WTC11 (cell line): Measurements from ENCODE around the gene CFAP299. TPM values are rescaled to one million over a fixed set of nuclear protein-coding genes. Genes with fewer than 3 reads are reported as not detected.

Experiments used
- ATAC-seq: fragments of 200-7000 bp; cut with Tn5 transposase; 2 replicates; pipeline ENCODE4 v1.10.0; 2021; ENCODE audit warnings: mild to moderate bottlenecking, moderate library complexity
- CTCF ChIA-PET: fragments of 300-600 bp; sonication (Branson Sonifier 250); formaldehyde crosslinking; loops from one replicate; lab custom pipeline; 2021; ENCODE audit warnings: antibody characterized with exemption; lab: Charles Lee
- POLR2A ChIA-PET: fragments of 350-600 bp; sonication (Branson Sonifier 250); formaldehyde crosslinking; loops from one replicate; lab custom pipeline; 2021; ENCODE audit warnings: antibody characterized with exemption; lab: Charles Lee
- DNase-seq: peaks from one replicate; pipeline ENCODE4 v3.0.0; 2021; ENCODE audit warnings: low spot score
- H3K27ac Mint-ChIP-seq: 2 replicates; pipeline ENCODE4 v1.8.0; 2021; ENCODE audit warnings: mixed read lengths
- H3K27me3 Mint-ChIP-seq: 2 replicates; pipeline ENCODE4 v1.8.0; 2021; ENCODE audit warnings: low read depth, mild to moderate bottlenecking, moderate library complexity, mixed read lengths
- H3K36me3 Mint-ChIP-seq: 2 replicates; pipeline ENCODE4 v1.8.0; 2021; ENCODE audit warnings: mixed read lengths
- H3K4me1 Mint-ChIP-seq: 2 replicates; pipeline ENCODE4 v1.8.0; 2022; ENCODE audit warnings: mixed read lengths
- H3K4me3 Mint-ChIP-seq: 2 replicates; pipeline ENCODE4 v1.8.0; 2021; ENCODE audit warnings: mild to moderate bottlenecking, moderate library complexity, mixed read lengths
- H3K9me3 Mint-ChIP-seq: 2 replicates; pipeline ENCODE4 v1.8.0; 2021; ENCODE audit warnings: mixed read lengths
- ATF6 ChIP-seq: sonication (generic); formaldehyde crosslinking; IDR thresholded peaks from 2 replicates; pipeline ENCODE4 v1.8.1; 2023; ENCODE audit warnings: mild to moderate bottlenecking, missing genetic modification reagents
- CBFB ChIP-seq: sonication (generic); formaldehyde crosslinking; IDR thresholded peaks from 2 replicates; pipeline ENCODE4 v1.8.1; 2022; ENCODE audit warnings: mild to moderate bottlenecking, low read depth, missing genetic modification reagents
- CREB1 ChIP-seq: sonication (generic); formaldehyde crosslinking; IDR thresholded peaks from 2 replicates; pipeline ENCODE4 v1.8.0; 2023; ENCODE audit warnings: mild to moderate bottlenecking, missing genetic modification reagents
- E2F4 ChIP-seq: sonication (generic); formaldehyde crosslinking; IDR thresholded peaks from 2 replicates; pipeline ENCODE4 v1.8.1; 2022; ENCODE audit warnings: low read depth, mild to moderate bottlenecking, moderate library complexity, missing genetic modification reagents, borderline replicate concordance
- ELF4 ChIP-seq: sonication (generic); formaldehyde crosslinking; IDR thresholded peaks from 2 replicates; pipeline ENCODE4 v1.8.1; 2022; ENCODE audit warnings: low read depth, mild to moderate bottlenecking, moderate library complexity, missing genetic modification reagents
- ETV6 ChIP-seq: sonication (generic); formaldehyde crosslinking; IDR thresholded peaks from 2 replicates; pipeline ENCODE4 v1.8.1; 2022; ENCODE audit warnings: mild to moderate bottlenecking, missing genetic modification reagents
- GABPB1 ChIP-seq: sonication (generic); formaldehyde crosslinking; IDR thresholded peaks from 2 replicates; pipeline ENCODE4 v1.8.1; 2023; ENCODE audit warnings: mild to moderate bottlenecking, missing genetic modification reagents
- GTF2I ChIP-seq: fragments of 250-450 bp; sonication (Bioruptor Pico); conservative IDR thresholded peaks from 2 replicates; pipeline ENCODE4 v1.4.0; 2021; ENCODE audit warnings: mild to moderate bottlenecking
- MXD4 ChIP-seq: fragments of 250-450 bp; sonication (Bioruptor Pico); IDR thresholded peaks from 2 replicates; pipeline ENCODE4 v1.8.0; 2021; ENCODE audit warnings: mild to moderate bottlenecking, moderate library complexity, borderline replicate concordance
- OVOL2 ChIP-seq: fragments of 250-450 bp; sonication (Bioruptor Pico); IDR thresholded peaks from 2 replicates; pipeline ENCODE4 v1.9.0; 2021; ENCODE audit warnings: mild to moderate bottlenecking, borderline replicate concordance
- PRRX2 ChIP-seq: fragments of 250-450 bp; sonication (Bioruptor Pico); IDR thresholded peaks from 2 replicates; pipeline ENCODE4 v1.8.0; 2021; ENCODE audit warnings: mild to moderate bottlenecking
- TEAD1 ChIP-seq: sonication (generic); formaldehyde crosslinking; IDR thresholded peaks from 2 replicates; pipeline ENCODE4 v1.8.0; 2022; ENCODE audit warnings: mild to moderate bottlenecking, missing genetic modification reagents
- TEAD4 ChIP-seq: sonication (generic); formaldehyde crosslinking; IDR thresholded peaks from 2 replicates; pipeline ENCODE4 v1.8.0; 2022; ENCODE audit warnings: mild to moderate bottlenecking, missing genetic modification reagents
- ZBTB21 ChIP-seq: sonication (generic); formaldehyde crosslinking; IDR thresholded peaks from 2 replicates; pipeline ENCODE4 v1.8.1; 2023; ENCODE audit warnings: mild to moderate bottlenecking, missing genetic modification reagents, borderline replicate concordance
- ZNF219 ChIP-seq: sonication (generic); formaldehyde crosslinking; IDR thresholded peaks from 2 replicates; pipeline ENCODE4 v1.8.0; 2023; ENCODE audit warnings: missing genetic modification reagents, mild to moderate bottlenecking, borderline replicate concordance
- ZNF232 ChIP-seq: sonication (generic); formaldehyde crosslinking; IDR thresholded peaks from 2 replicates; pipeline ENCODE4 v1.8.0; 2022; ENCODE audit warnings: mild to moderate bottlenecking, missing genetic modification reagents
- ZNF423 ChIP-seq: fragments of 250-450 bp; sonication (Bioruptor Pico); IDR thresholded peaks from 2 replicates; pipeline ENCODE4 v2.1.2; 2022; ENCODE audit warnings: mild to moderate bottlenecking, moderate library complexity
- ZNF425 ChIP-seq: fragments of 250-450 bp; sonication (Bioruptor Pico); conservative IDR thresholded peaks from 2 replicates; pipeline ENCODE4 v1.9.0; 2021; ENCODE audit warnings: mild to moderate bottlenecking
- total RNA-seq: library from RNA; stranded (reverse); gene quantifications from 3 replicates; pipeline ENCODE4 v1.2.3, GENCODE V29; 2021
- TF ChIP-seq, protein P1 (sequence below): sonication (generic); formaldehyde crosslinking; IDR thresholded peaks from 2 replicates; pipeline ENCODE4 v1.8.1; 2023; ENCODE audit warnings: mild to moderate bottlenecking, missing genetic modification reagents

CFAP299 gene
- total RNA-seq, 1 experiment from 2014 or later = not detected

DNA sequence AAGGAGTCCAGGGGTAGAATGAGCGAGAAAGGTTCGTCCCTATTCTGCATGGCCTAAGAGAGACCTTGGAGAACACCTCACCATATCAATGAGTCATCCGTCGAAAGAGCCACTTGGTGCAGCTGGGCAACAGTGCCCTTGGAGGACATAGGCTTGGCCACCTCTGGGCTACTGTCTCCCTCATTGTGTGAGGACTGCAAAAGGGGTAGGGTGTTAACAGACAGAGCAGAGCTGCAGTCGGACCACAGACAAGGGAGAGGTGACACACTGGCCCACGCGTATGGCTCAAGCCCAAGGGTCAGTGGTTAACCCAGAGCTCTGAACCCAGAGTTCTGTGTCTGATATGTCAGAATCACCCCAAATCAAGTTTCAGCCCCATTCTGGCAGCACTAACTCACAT is 576.8 kb downstream of the CFAP299 start:
- CTCF ChIA-PET = interaction anchor here (0.9 kb wide), 1 partner anchor 128 kb away, joined by 3 read pairs; no protein-coding TSS in a partner anchor
- POLR2A ChIA-PET = no interaction called here
- no peak for ATAC-seq
- peaks cover 18% of the 10 kb centered on the region for H3K9me3 Mint-ChIP-seq
- no peaks in the 10 kb centered on the region for H3K27me3 Mint-ChIP-seq
- DNase-seq = no peak
- no peak for TF ChIP-seq ZNF219 (CRISPR knock-in tag)
- TF ChIP-seq, all 79 proteins: peak for 0
- H3K36me3 Mint-ChIP-seq = peaks cover 7% of the 10 kb centered on the region
- no peaks in the 10 kb centered on the region for H3K4me1 Mint-ChIP-seq
- H3K27ac Mint-ChIP-seq = no peak overlapping the region
- H3K4me3 Mint-ChIP-seq = no peak overlapping the region

- TF ChIP-seq CBFB (CRISPR knock-in tag) (no peak), TEAD1 (CRISPR knock-in tag) (no peak), MXD4 (CRISPR knock-in tag) (no peak), E2F4 (no peak), ZNF232 (no peak), PRRX2 (CRISPR knock-in tag) (no peak), ELF4 (CRISPR knock-in tag) (no peak), TEAD4 (no peak), CREB1 (CRISPR knock-in tag) (no peak), ZNF423 (no peak), ZBTB21 (CRISPR knock-in tag) (no peak), GTF2I (no peak)
- Mint-ChIP-seq H3K9me3 (peaks cover 7% of the 10 kb centered on the region), H3K36me3 (no peaks in the 10 kb centered on the region), H3K27ac (no peak overlapping the region), H3K4me3 (no peak overlapping the region), H3K4me1 (no peaks in the 10 kb centered on the region), H3K27me3 (no peaks in the 10 kb centered on the region)
- no peak for DNase-seq
- ATAC-seq = no peak
- CTCF ChIA-PET = no interaction called here
- POLR2A ChIA-PET = no interaction called here
Measured at GRCh38 chr4:80913381-80913780, 577.9 kb downstream of the CFAP299 start.

GRCh38 chr4:80916770-80917169 is 581.2 kb downstream of the CFAP299 start:
- no peak for DNase-seq
- no peak overlapping the region for H3K27ac Mint-ChIP-seq
- H3K36me3 Mint-ChIP-seq = no peaks in the 10 kb centered on the region
- no peaks in the 10 kb centered on the region for H3K4me1 Mint-ChIP-seq
- ChIA-PET CTCF (no interaction called here), POLR2A (no interaction called here)
- no peaks in the 10 kb centered on the region for H3K9me3 Mint-ChIP-seq
- no peak for ATAC-seq
- 0 out of 2 replicates have a peak, but pooled peaks cover 3% of the 10 kb centered on the region for H3K27me3 Mint-ChIP-seq
- H3K4me3 Mint-ChIP-seq = no peak overlapping the region
- no peak for TF ChIP-seq ZNF425 (CRISPR knock-in tag)
- no peak for TF ChIP-seq ATF6 (CRISPR knock-in tag)
- TF ChIP-seq TEAD1 (CRISPR knock-in tag) = no peak
- TF ChIP-seq, protein P1, sequence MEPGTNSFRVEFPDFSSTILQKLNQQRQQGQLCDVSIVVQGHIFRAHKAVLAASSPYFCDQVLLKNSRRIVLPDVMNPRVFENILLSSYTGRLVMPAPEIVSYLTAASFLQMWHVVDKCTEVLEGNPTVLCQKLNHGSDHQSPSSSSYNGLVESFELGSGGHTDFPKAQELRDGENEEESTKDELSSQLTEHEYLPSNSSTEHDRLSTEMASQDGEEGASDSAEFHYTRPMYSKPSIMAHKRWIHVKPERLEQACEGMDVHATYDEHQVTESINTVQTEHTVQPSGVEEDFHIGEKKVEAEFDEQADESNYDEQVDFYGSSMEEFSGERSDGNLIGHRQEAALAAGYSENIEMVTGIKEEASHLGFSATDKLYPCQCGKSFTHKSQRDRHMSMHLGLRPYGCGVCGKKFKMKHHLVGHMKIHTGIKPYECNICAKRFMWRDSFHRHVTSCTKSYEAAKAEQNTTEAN (CRISPR knock-in tag) = no peak
- no peak for TF ChIP-seq OVOL2 (CRISPR knock-in tag)
- TF ChIP-seq ETV6 (CRISPR knock-in tag) = no peak
- TF ChIP-seq GABPB1 (CRISPR knock-in tag) = no peak
